Psoas muscle (tissue), 8 donors: ENCODE results near the gene MGAT3. TPM values are rescaled to one million over a fixed set of nuclear protein-coding genes. Genes with fewer than 3 reads are reported as not detected.

Experiments
- ATAC-seq, 4 donors: fragments of 200-7000 bp; cut with Tn5 transposase; one replicate each; pipeline ENCODE4 v1.9.1; 2020; ENCODE audit warnings: moderate library complexity in 3 of 4, mild to moderate bottlenecking in 2 of 4
- DNase-seq, 2 donors: peaks; one replicate each; pipeline ENCODE4 v3.0.0-alpha.2; 2020
- H3K27ac ChIP-seq: fragments of 200-600 bp; one replicate; pipeline ENCODE4 v1.8.0; 2022
- H3K27me3 ChIP-seq, 3 donors: fragments of 200-600 bp in 1 of 3; one replicate each; pipeline versions ENCODE4 v1.6.1 to v1.8.0; 2013 to 2022; ENCODE audit warnings: low read length in 2 of 3, mild to moderate bottlenecking in 2 of 3, moderate library complexity in 1 of 3; ENCODE audit not compliant: insufficient read depth in 3 of 3
- H3K36me3 ChIP-seq, 2 donors: fragments of 200-600 bp in 1 of 2; one replicate each; pipeline versions ENCODE4 v1.6.1 to v1.8.0; 2013 to 2022; ENCODE audit warnings: low read depth in 1 of 2, mild to moderate bottlenecking in 1 of 2, moderate library complexity in 1 of 2; ENCODE audit not compliant: insufficient read depth in 1 of 2
- H3K4me1 ChIP-seq: fragments of 200-600 bp; one replicate; pipeline ENCODE4 v1.8.0; 2022
- H3K4me3 ChIP-seq: fragments of 200-600 bp; one replicate; pipeline ENCODE4 v1.8.0; 2022; ENCODE audit warnings: mild to moderate bottlenecking
- H3K9me3 ChIP-seq: fragments of 200-600 bp; one replicate; pipeline ENCODE4 v1.8.0; 2022
- CTCF ChIP-seq: fragments of 200-600 bp; IDR thresholded peaks from one replicate; pipeline ENCODE4 v1.8.0; 2022; ENCODE audit warnings: antibody characterized with exemption
- WGBS, 3 donors: extraction: QIAGEN DNeasy Blood & Tissue Kit; methylation state at CpG; one replicate each; pipeline versions ENCODE4 v1.1.6 to v1.1.7; 2013; 5-methylcytosine and 5-hydroxymethylcytosine counted together
- intact Hi-C, 2 donors: fragments of 100-400 bp; cut with DNase I; formaldehyde crosslinking; loops; one replicate each; pipeline versions ENCODE4 v1.11.0 to v1.14.2; 2022
- polyA plus RNA-seq, 3 donors: library from polyadenylated mRNA; stranded (reverse); fragments of 200-250 nt; gene quantifications; one replicate each; pipeline ENCODE4 v1.2.3, GENCODE V29; 2013
- total RNA-seq, 4 donors: library from RNA; stranded (reverse); fragmentation: NEBNext Ultra II Directional in 2 of 4; extraction: Animal tissue kit (Norgen Biotek cat#: 25700) in 2 of 4; gene quantifications; one replicate each; pipeline versions ENCODE4 v1.2.1 to v1.2.4, GENCODE V29; 2021 to 2023
- donor health status: healthy with polysubstance abuse.
- donor health status: DM: no; HTN: no; CAD: no; lungs with moderate emphysema.
- donor health status: Bipolar disorder and iron deficiency.
- donor health status: healthy.
- donor health status: DM: yes; HTN: yes; CAD: no.
- donor health status: DM: no; HTN: no; CAD: no.
- donor health status: DM: no; HTN: no; CAD: no.
- donor health status: DM: yes; HTN: yes; CAD: no.

The MGAT3 gene
- total and polyA plus RNA-seq, 7 donors = 0.53 to 2.2 (median 1.4) TPM

- H3K4me1 ChIP-seq = no peaks in the 10 kb centered on the region
- intact Hi-C loops = no loop called here
These were observed 11.8 kb upstream of the MGAT3 start for GRCh38 chr22:39444937-39445465.

GRCh38 chr22:39445678-39446077 lies 11.1 kb upstream of the MGAT3 start:
- Histone ChIP-seq H3K9me3 (no peaks in the 10 kb centered on the region), H3K27me3 (peaks cover 0 to 12% (median 0%) of the 10 kb centered on the region in 3 donors), H3K4me3 (no peak overlapping the region), H3K4me1 (no peaks in the 10 kb centered on the region), H3K36me3 (no peaks in the 10 kb centered on the region), H3K27ac (no peak overlapping the region)
- intact Hi-C loops = no loop called here
- no peak for TF ChIP-seq CTCF
- ATAC-seq = no peak
- WGBS, 3 donors = 61 to 70% (median 62%) methylated on average over 9 of the region's 9 CpGs
- DNase-seq = no peak

More at GRCh38 chr22:39444937-39445465, 11.8 kb upstream of the MGAT3 start:
- ATAC-seq (peak in 1 of 4 donors; percentile 27), DNase-seq (no peak)
- no peaks in the 10 kb centered on the region for H3K9me3 ChIP-seq
- WGBS, 3 donors = 76 to 82% (median 79%) methylated on average over 11 of the region's 11 CpGs
- TF ChIP-seq CTCF = no peak
- H3K27me3 ChIP-seq = peaks cover 0 to 18% (median 0%) of the 10 kb centered on the region in 3 donors
- no peak overlapping the region for H3K4me3 ChIP-seq
- no peak overlapping the region for H3K27ac ChIP-seq
- no peaks in the 10 kb centered on the region for H3K36me3 ChIP-seq

GRCh38 chr22:39446239-39446721 lies 10.5 kb upstream of the MGAT3 start:
- no peaks in the 10 kb centered on the region for H3K36me3 ChIP-seq
- TF ChIP-seq CTCF = no peak
- H3K4me3 ChIP-seq = no peak overlapping the region
- no peaks in the 10 kb centered on the region for H3K4me1 ChIP-seq
- H3K27me3 ChIP-seq = peaks cover 0 to 7% (median 0%) of the 10 kb centered on the region in 3 donors
- 77 to 80% (median 77%) methylated on average over 13 of the region's 13 CpGs for WGBS, 3 donors
- H3K9me3 ChIP-seq = no peaks in the 10 kb centered on the region
- ATAC-seq (peak in 1 of 4 donors; percentile 6), DNase-seq (no peak)
- H3K27ac ChIP-seq = no peak overlapping the region
- intact Hi-C loops = no loop called here

- DNase-seq (no peak), ATAC-seq (no peak)
- Histone ChIP-seq H3K27ac (no peak overlapping the region), H3K9me3 (no peaks in the 10 kb centered on the region), H3K27me3 (no peaks in the 10 kb centered on the region), H3K4me3 (no peak overlapping the region), H3K4me1 (no peaks in the 10 kb centered on the region), H3K36me3 (no peaks in the 10 kb centered on the region)
- intact Hi-C loops = no loop called here
- TF ChIP-seq CTCF = no peak
- 85 to 86% (median 85%) methylated on average over 19 of the region's 19 CpGs for WGBS, 3 donors
These were observed 8.4 kb upstream of the MGAT3 start for GRCh38 chr22:39448205-39449054.
